Vagina (tissue), 2 donors: ENCODE data around the gene DIP2B.

Experiments used
- POLR2A ChIP-seq, 2 donors: fragments of 450-650 bp; IDR thresholded peaks; one replicate each; pipeline ENCODE4 v1.6.1; 2017; ENCODE audit warnings: antibody characterized with exemption in 2 of 2, mild to moderate bottlenecking in 2 of 2, moderate library complexity in 2 of 2
- TF ChIP-seq, protein P1 (sequence below), 3 experiments: fragments of 450-650 bp in 2 of 3; fragments of 200-600 bp in 1 of 3; sonication (generic) in 1 of 3; IDR thresholded peaks; one replicate each; pipeline ENCODE4 v1.5.1; 2017 to 2019; ENCODE audit warnings: antibody characterized with exemption in 3 of 3, mild to moderate bottlenecking in 2 of 3, moderate library complexity in 2 of 3

DNA sequence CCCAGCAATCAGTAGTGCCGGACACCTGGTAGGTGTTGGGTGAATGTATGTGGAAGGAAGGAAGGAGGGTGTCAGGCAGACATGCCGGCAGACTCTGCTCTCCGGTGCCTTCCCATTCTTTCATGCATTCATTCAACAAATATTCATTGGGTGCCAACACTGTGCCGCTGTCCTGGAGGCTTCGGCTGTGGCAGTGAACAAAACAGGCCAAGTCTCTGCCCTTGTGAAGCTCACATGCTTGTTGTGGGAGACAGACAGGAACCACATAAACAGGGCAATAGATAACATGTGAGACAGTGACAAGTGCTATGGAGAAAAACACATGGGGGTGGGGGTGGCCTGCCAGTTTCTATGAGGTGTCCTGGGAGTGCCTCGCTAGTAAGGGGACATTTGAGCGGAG, 202.6 kb downstream of the DIP2B start:
- TF ChIP-seq, protein P1, sequence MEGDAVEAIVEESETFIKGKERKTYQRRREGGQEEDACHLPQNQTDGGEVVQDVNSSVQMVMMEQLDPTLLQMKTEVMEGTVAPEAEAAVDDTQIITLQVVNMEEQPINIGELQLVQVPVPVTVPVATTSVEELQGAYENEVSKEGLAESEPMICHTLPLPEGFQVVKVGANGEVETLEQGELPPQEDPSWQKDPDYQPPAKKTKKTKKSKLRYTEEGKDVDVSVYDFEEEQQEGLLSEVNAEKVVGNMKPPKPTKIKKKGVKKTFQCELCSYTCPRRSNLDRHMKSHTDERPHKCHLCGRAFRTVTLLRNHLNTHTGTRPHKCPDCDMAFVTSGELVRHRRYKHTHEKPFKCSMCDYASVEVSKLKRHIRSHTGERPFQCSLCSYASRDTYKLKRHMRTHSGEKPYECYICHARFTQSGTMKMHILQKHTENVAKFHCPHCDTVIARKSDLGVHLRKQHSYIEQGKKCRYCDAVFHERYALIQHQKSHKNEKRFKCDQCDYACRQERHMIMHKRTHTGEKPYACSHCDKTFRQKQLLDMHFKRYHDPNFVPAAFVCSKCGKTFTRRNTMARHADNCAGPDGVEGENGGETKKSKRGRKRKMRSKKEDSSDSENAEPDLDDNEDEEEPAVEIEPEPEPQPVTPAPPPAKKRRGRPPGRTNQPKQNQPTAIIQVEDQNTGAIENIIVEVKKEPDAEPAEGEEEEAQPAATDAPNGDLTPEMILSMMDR (IDR thresholded peaks at IDR 0.05), result no peak
- no peak for TF ChIP-seq POLR2A (IDR thresholded peaks at IDR 0.05)
